HG02938 (cell line): ENCODE measurements around the gene DPCD.
"Not testable (repeated sequence)": the region's sequence is repeated elsewhere in the genome, so short reads cannot be mapped to it uniquely, and the experiment has no call there.

ENCODE experiments used
- ATAC-seq: cut with Tn5 transposase; IDR thresholded peaks from one replicate; pipeline ENCODE4 v1.9.1; 2021; ENCODE audit warnings: mild to moderate bottlenecking, moderate library complexity; ENCODE audit not compliant: unreplicated experiment

DPCD gene

GRCh38 chr10:101580486-101581399 is 7.4 kb upstream of the DPCD start:
- no peak for ATAC-seq

GRCh38 chr10:101585841-101586240 is 2.3 kb upstream of the DPCD start:
- ATAC-seq: no peak

GRCh38 chr10:101588879-101589278 is 758 bp downstream of the DPCD start:
- no peak for ATAC-seq

GRCh38 chr10:101593331-101593730 is 5.2 kb downstream of the DPCD start:
- not testable (repeated sequence) for ATAC-seq

GRCh38 chr10:101595591-101596433 is 7.7 kb downstream of the DPCD start:
- no peak for ATAC-seq

- ATAC-seq: no peak
These were observed 9.2 kb downstream of the DPCD start for GRCh38 chr10:101597091-101597900.

- ATAC-seq: no peak
These were observed 13.4 kb downstream of the DPCD start for GRCh38 chr10:101601541-101601940.

GRCh38 chr10:101602761-101603398 is 14.8 kb downstream of the DPCD start:
- no peak for ATAC-seq

- ATAC-seq: no peak
These were observed 19.0 kb downstream of the DPCD start for GRCh38 chr10:101607124-101607523.

- ATAC-seq: no peak
These were observed 21.4 kb downstream of the DPCD start for GRCh38 chr10:101609481-101609880.

GRCh38 chr10:101611096-101611905 is 23.2 kb downstream of the DPCD start:
- no peak for ATAC-seq

GRCh38 chr10:101612086-101612485 is 24.0 kb downstream of the DPCD start:
- no peak for ATAC-seq

- ATAC-seq: no peak
These were observed 24.8 kb downstream of the DPCD start for GRCh38 chr10:101612872-101613271.

GRCh38 chr10:101613646-101614045 is 25.5 kb downstream of the DPCD start:
- ATAC-seq: no peak

GRCh38 chr10:101614663-101615524 is 26.8 kb downstream of the DPCD start:
- ATAC-seq: no peak

- ATAC-seq: no peak
These were observed 27.5 kb downstream of the DPCD start for GRCh38 chr10:101615525-101616116.

- ATAC-seq: no peak
These were observed 28.4 kb downstream of the DPCD start for GRCh38 chr10:101616415-101617101.
